ENCODE results near the gene TRAP1.
A peak's percentile ranks its signal among the peaks of the same experiment; 100 is the strongest.

The TRAP1 gene

GRCh38 chr16:3713587-3714242 is 3.6 kb downstream of the TRAP1 start:
- no peak for DNase-seq (ENCODE audit: low spot score)

- DNase-seq (ENCODE audit: low spot score) = no peak
Observed at GRCh38 chr16:3712861-3713372, 4.4 kb downstream of the TRAP1 start.

- DNase-seq (ENCODE audit: low spot score) = no peak
Observed at GRCh38 chr16:3706253-3707012, 10.9 kb downstream of the TRAP1 start.

GRCh38 chr16:3702082-3702481 is 15.2 kb downstream of the TRAP1 start:
- DNase-seq (ENCODE audit: low spot score) = no peak

GRCh38 chr16:3701531-3701930 is 15.8 kb downstream of the TRAP1 start:
- no peak for DNase-seq (ENCODE audit: low spot score)

- peak; percentile 12 for DNase-seq (ENCODE audit: low spot score)
Observed at GRCh38 chr16:3698941-3699340, 18.4 kb downstream of the TRAP1 start.

GRCh38 chr16:3696425-3697218 is 20.7 kb downstream of the TRAP1 start:
- no peak for DNase-seq (ENCODE audit: low spot score)

GRCh38 chr16:3695610-3696369 is 21.5 kb downstream of the TRAP1 start:
- DNase-seq (ENCODE audit: low spot score) = no peak

- DNase-seq (ENCODE audit: low spot score) = no peak
Observed at GRCh38 chr16:3694051-3694450, 23.3 kb downstream of the TRAP1 start.

- DNase-seq (ENCODE audit: low spot score) = no peak
Observed at GRCh38 chr16:3691761-3692160, 25.6 kb downstream of the TRAP1 start.

- DNase-seq (ENCODE audit: low spot score) = no peak
Observed at GRCh38 chr16:3690980-3691720, 26.2 kb downstream of the TRAP1 start.

GRCh38 chr16:3690470-3690928 is 26.8 kb downstream of the TRAP1 start:
- DNase-seq (ENCODE audit: low spot score) = peak; percentile 92

GRCh38 chr16:3689731-3690130 is 27.6 kb downstream of the TRAP1 start:
- no peak for DNase-seq (ENCODE audit: low spot score)

- DNase-seq (ENCODE audit: low spot score) = no peak
Observed at GRCh38 chr16:3687792-3688191, 29.5 kb downstream of the TRAP1 start.

- DNase-seq (ENCODE audit: low spot score) = no peak
Observed at GRCh38 chr16:3687021-3687420, 30.3 kb downstream of the TRAP1 start.

- DNase-seq (ENCODE audit: low spot score) = peak; percentile 52
Observed at GRCh38 chr16:3681206-3681605, 36.1 kb downstream of the TRAP1 start.

- DNase-seq (ENCODE audit: low spot score) = no peak
Observed at GRCh38 chr16:3677994-3678393, 39.3 kb downstream of the TRAP1 start.

- DNase-seq (ENCODE audit: low spot score) = no peak
Observed at GRCh38 chr16:3675601-3676130, 41.7 kb downstream of the TRAP1 start.

GRCh38 chr16:3674513-3675295 is 42.6 kb downstream of the TRAP1 start:
- no peak for DNase-seq (ENCODE audit: low spot score)
